Occipital lobe (tissue), 2 donors: ENCODE data around the gene ATP13A4. TPM values are rescaled to one million over a fixed set of nuclear protein-coding genes. Genes with fewer than 3 reads are reported as not detected.
"Not testable (repeated sequence)": the region's sequence is repeated elsewhere in the genome, so short reads cannot be mapped to it uniquely, and the experiment has no call there.

Experiments
- DNase-seq: peaks from one replicate; lab custom pipeline; 2025; lab: John Stamatoyannopoulos, UW
- total RNA-seq: library from RNA; depleted of rRNA; stranded (reverse); fragments of >200 nt; gene quantifications from one replicate; pipeline ENCODE4 v1.2.3, GENCODE V29; 2014

The ATP13A4 gene
- total RNA-seq, 1 donor from 2014 or later = 17.2 TPM

DNA sequence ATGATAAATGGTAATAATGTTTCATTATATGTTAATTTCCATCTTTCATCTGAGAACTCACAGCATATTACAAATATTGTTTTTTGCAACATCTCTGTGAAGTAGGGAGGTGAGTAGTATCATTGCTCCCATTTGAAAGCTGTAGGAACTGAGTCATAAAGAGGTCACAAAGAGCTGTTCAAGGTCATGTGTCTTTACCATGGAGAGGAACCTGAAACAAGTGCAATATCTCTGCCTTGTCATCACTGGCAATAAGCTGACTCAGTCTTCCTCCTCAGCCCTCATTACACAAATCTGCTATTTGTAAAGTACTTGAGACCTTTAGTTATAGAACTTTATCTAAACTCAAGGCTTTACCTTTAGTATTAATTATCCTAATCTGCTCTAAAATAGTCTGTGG is 4.4 kb upstream of the ATP13A4 start:
- no peak for DNase-seq

DNA sequence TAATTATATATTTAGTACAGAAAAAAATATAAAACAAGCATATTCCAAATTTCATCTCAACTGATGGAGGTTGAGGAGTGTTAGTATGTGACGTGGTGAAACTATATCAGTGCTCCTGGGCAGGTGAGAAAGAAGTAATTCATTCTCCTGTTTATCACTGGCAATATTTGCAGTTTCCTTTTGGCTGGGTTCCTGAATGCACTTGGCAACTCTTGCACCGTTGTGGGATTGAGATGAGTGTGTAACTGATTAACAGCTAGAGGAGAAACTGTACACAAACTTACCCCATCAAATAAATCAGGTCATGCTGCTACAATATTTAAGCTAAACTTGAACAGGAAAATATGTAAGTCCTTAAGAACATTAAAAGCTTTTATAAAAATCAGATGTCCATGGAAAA is 2.1 kb upstream of the ATP13A4 start:
- DNase-seq = no peak

DNA sequence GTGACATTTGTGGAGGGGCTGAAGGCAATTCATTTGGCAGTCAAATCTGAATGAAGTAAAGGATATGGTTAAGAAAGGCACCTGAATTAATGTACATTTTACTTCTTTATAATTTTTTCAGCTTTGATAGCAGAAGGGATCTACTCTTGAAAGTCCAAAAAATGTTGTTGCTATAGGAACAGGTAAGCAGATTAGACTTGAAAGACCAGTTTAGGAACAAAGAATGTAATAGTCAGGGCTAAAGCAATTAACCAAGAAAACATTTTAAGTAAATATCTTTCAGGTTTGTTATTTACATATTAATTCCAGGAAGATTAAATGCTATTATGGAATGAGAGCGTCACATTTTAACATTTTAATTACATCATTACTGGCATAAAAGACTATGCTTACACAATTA is 1.1 kb downstream of the ATP13A4 start:
- DNase-seq = no peak

DNA sequence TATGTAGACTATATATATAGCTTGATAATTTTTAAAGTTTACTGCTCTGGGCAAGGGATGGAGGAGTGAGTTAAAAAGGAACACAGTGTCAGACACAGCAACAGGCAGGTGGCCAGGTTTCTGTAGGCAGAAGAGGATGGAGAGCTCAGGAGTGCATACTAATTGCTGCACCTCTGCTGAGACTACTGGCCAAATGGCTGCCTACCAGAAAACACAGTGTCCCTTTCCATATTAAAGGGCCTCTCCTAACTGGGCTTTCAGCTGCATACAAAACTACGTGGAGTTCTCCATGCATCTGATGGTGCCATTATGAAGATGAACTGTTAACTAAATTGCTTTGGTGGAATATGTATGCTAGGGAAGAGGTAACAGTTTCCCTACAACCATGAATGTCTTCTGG is 1.8 kb downstream of the ATP13A4 start:
- no peak for DNase-seq

DNA sequence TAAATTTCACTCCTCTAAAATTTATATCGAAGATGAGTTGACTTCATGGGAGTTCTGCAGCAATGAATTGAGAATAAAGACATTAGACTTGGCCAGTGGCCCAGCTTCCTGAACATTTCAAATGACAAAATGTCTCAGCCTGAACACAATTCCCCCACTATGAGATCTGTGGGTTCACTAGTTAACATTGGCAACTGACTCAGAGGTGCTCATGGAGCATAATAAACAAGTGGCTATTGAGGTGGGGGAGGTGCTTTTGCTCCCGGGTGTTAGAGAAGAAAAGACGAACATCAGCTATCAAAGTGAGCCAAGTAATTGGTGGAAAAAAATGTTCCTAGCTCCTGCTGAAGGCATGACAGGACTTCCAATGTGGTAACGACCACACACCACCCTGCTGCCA is 6.3 kb downstream of the ATP13A4 start:
- peak; percentile 35 for DNase-seq

DNA sequence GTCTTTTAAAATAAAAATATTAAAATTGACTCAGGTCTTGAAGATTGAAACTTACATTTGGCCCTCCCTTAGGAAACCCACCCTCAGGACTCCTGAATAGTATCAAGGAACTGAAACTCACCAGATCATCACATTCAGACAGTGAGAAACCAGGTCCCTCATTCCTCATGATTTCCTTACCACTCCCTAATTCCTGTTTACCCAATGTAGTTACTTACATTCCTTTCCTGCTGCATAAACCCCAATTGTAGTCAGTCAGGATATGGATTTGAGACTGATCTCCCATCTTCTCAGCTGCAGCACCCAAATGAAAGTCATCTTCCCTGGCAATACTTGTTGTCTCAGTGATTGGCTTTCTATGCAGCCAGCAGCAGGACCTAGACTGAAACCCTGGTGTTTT is 8.6 kb downstream of the ATP13A4 start:
- DNase-seq = no peak

DNA sequence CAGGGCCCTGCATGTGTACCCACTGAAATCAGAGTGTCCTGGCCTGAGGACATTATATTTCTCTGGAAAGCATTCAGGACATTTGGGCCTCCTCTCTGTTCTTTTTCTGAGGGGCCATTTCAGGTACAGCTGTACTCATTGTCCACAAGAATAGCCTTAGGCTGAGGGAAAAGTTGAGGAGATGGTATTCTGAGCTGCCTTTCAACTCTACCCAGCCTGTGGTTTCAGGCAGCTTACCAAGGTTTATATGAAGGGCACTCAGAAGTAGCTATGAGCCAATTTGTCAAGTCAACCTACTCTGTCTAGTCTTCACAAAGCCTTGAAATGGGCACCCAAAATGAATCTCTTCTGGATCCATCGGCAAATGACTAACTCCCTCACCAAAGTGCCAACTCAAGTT is 9.4 kb downstream of the ATP13A4 start:
- no peak for DNase-seq

DNA sequence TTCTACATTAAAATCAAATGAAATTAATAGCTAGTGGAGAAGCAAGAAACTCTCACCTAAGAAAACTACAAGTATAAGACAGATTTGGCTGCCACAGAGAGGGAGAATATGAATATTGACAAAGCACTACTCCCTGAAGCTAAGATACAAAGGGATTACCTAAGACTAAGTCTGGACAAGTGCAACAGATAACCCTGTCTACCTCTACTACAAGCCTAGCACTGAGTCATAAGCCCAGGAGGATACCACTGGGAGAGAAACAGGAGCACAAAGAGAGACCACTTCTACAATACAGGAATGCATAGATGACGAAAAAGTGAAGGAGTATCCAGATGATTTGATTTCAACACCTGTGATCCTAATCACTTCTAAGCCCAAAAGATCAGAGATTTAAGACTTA is 10.4 kb downstream of the ATP13A4 start:
- no peak for DNase-seq

DNA sequence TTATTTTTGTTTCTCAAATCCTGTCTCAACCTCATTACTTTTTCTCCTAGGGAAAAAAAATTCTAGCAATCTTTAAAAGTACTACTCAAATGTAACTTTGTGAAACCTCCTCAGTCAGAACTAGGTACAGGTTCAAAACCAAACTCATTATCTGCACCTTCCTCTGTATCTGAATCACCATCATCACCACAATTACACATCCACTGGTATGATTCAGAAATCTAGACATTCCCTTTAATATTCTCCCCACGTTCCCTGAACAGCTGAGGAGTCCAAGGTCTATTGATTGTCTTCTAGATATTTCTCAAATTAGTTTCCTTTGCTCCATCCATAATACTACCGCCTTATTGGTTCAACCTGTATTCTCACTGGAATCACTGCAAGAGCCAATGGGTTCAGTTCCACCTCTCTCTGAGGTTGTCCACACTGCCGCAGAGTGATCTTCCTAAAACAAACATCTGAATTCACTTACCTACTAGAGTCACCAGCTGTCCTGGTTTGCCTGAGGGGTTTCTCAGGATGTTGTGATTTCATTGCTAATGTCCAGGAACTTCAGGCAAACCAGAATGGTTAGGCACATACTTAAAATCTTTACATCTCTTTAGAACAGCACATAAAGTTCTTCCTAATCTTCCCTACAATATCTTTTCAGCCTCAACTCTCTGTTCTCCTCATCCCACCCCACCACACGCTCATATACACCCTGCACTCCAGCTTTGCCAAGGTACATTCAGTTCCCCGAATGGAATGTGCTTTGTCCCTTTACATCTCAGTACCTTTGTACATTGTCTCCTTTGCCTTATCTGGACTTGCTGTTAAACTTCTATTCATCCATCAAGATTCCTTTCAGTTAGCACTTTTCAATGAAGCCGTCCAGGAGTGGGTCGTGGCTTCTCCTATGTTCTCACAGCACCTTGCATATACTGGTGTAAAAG is 24.2 kb downstream of the ATP13A4 start:
- DNase-seq = no peak

DNA sequence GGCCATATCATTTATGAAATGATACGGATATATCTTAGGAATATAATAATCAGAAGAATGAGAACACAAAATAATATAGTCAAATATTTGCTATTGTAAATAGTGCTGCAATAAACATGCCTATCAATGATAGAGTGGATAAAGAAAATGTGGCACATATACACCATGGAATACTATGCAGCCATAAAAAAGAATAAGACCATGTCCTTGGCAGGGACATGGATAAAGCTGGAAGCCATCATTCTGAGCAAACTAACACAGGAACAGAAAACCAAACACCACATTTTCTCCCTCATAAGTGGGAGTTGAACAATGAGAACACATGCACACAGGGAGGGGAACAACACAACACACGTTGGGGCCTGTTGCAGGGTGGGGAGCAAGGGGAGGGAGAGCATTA is 28.6 kb downstream of the ATP13A4 start:
- not testable (repeated sequence) for DNase-seq

DNA sequence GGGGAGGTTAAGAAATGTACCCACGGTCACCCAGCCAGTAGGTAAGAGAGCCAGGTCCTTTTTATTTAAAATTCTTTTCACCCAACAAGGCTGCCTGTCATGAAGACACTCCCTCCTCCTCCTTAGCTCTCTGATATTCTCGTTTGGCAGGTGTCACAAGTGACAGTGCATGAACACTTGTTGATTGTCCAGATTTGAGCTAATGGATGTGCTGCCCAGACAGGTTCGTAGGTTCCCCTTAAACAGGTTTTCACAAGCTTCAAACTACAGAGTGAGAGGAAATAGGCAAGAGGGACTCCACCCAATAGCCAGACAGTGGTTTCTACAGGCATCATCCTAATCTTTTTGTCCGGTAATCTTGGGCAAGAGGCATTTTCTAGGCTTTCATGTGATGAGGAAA is 32.2 kb downstream of the ATP13A4 start:
- no peak for DNase-seq

DNA sequence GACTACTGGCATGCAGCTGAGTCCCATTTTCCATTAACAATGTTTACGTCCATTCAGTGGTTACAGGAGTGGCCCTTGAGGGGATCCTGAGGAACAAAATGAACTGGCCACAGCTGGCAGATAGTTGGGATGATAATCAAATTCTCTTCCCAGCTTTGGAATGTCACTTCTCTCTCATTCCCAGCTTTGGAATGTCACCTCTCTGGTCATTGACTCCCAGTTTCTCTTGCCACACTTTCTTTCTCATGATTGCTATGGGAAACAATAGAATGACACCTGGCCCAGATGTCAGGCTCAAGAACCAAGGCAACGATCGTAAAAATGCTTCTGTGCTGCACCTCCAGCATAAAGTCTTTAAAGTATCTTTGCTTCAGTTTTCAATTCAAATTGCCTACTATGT is 34.0 kb downstream of the ATP13A4 start:
- DNase-seq = no peak

DNA sequence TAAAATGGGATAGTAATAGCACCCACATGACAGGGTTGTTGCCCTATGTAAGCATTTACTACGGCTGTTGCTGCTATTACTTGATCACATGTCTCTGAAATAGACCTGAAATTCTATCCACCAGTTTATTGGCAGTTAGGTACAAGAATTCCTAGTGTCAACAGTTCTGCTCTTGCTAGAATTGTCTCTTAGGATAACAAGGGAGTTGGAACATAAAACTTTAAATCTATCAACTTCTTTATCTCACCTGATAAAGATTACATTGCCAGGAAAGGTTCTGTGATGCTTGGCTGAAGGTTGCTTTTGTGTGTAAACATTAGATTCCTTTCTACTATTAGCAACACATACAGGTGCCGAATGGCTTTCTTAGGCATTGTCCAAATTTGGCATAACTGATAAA is 38.7 kb downstream of the ATP13A4 start:
- DNase-seq = no peak

DNA sequence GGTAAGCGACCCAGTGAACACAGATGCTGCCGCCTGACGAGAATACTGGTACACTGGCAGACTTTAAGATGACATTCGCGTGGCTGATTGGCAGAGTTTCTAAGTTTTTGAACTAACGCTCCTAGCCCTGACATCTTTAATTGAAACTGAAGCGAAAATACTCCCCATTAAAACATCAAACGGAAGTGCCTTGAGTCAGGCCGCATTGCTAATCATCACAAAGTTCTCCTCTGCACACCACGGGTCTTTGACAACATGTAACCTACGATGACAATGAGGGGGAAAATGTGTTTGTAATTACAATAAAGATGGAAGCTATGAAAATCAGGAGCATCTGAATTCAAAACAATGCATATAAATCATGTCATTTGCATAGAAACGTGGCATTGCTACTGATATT is 44.5 kb downstream of the ATP13A4 start:
- no peak for DNase-seq

DNA sequence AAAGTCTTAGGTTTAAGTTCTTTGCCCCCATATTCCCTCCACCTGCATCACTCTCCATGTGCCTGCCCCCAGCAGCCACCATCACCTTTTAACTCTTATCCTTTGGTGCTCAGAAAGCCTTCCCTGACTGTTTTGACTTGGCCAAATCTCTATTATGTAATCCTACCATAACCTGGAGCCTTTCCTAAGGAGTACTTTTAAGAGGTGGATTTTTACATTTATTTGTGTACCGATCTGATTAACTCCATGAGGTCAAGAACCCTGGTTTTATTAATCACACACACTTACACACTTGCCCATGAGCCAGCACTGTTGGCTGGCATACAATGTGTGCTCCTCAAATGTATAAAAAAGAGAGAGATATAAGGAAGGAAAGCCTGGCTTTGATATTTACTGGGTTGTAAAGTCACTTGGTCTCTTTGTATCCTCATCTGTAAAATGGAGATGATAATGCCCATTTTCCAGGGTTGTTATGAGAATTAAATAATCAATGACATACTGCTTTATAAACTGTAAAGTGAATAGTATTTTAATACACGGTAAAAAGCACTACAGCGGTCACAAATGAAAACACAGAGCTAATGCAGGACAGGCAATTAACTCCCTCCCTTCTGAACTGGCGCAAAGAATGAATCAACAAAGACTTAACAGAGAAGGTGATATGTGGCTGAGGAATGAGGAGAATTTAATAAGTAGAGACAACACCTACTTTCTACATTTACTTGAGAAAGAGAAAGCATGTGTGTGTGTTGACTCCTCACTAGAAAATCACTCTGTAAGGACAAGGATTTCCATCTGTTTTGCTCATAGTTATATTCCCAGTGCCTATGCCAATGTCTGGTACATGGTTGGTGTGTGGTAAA is 45.4 kb downstream of the ATP13A4 start:
- DNase-seq = no peak

DNA sequence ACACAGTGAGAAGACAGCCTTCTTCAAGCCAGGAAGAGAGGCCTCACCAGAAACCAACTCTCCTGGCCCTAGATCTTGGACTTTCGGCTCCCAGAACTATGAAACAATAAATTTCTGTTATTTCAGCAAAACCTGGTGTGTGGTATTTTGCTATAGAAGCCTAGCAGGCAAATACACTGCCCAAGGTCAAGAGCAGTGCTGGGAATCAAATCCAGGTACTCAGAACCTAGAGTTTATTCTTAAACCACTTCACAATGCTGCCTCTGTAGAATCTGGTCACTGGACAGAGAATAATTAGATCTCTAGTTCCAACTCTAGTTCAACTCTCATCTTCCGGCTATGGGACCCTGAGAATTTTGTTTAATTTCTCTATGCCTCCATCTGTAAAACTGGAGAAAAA is 46.6 kb downstream of the ATP13A4 start:
- no peak for DNase-seq

DNA sequence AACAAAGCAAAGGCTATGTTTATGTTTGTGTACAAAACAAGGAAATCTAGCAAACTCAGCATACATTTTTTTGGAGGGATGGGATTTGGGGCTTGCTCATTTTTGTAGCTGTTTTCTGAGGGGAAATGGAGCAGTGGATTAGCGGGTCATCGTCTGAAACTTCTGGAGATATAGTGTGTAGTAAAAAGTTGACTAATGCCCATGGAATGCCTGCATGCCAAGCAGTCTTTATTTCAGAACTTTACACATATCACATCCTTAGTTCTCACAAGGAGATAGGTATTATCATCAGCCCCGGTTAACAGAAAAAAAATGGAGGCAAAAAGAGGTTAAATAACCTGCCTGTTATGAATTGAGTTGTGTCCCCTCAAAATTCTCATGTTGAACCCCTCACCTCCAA is 47.1 kb downstream of the ATP13A4 start:
- no peak for DNase-seq

DNA sequence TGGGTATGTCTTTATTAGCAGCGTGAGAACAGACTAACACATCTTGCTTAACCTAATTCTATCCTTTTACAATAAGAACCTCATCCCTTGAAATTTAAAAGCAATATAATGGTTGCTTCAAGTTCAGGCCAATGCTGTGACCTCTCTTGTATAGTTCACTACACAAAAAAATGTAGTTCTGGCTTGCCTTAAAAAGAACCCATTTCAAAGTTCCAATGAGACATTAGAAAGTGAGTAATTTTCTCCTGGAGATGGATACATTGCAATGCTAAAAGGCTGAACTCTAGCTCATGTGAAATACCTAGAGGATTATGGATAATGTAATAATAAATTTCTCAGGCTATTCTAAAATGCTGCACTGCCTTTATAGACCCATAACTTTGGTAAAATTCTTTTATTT is 47.8 kb downstream of the ATP13A4 start:
- DNase-seq = no peak

DNA sequence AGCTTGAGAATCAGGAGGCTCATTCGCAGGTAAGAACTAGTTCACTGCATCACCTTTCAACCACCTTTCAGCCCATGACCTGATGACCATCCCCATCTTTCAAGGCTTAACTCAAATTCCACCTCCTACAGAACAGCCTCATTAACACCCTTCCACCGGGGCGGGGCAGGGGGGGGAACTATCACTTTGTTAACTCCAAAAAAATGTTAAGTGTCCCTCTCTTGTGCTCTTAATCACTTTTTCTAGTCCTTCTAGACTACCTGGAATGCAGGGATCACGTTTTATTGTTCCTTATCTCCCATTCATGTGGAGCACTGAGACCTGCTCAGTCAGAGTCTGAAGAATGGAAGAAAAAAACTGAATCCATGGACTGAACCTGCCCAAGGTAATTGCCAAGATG is 51.8 kb downstream of the ATP13A4 start:
- DNase-seq = no peak

DNA sequence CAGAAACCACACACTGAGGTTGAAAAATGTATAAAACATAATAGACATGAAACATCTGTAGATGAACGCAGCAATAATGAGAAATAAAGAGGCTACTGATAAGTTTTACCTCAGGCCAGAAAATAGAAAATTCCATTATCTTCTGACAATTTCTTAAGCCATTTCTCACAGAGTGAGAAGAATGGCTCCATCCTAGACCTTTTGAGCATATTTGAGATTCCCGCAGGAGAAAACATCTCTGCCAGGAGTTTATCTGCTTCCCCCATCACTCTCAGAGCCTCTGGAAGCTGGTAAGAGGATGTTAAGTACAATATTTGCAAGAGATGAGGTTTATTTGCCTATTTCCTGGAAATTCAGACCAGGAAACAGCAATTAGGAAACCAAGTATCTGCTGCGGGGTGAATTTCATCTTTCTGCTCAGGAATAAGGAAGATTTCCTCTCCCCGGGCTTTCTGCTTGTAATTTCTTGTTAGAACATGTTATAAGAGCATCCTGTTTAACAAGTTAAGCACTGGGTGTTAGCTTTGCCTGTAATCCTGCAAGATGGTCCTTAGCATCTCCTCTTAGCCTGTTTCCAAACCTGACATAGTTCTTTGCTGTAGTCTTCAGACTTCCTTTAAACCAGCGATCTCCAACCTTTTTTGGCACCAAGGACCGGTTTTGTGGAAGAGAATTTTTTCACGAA is 54.8 kb downstream of the ATP13A4 start:
- no peak for DNase-seq

DNA sequence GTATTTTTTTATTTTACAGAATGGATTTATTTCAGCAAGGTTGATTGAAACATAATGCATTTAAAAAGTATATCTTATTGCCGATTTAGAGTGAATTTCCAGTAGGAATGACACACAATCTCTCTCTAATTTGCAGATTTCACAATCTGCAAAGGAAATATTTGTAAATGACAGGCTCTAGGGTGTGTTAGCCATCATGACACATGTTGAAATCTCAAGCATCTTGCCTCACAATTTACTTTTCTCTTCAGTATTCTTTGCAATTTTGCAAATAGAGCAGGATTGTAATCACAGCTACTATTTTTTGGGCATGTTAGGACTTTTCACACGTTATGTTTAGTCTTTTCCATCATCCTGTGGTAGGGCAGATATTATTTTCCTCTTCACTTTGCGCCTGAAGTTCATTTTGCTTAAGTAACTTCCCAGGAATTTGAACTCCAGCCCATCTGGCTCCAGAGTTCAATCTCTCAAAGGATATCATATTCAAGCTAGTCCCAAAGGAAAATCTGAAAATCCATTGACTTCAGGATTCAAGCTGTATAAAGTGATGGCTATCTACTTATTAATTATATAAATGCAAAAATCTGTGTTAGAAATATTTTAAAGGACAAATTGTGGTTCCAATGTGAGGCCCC is 55.4 kb downstream of the ATP13A4 start:
- no peak for DNase-seq

DNA sequence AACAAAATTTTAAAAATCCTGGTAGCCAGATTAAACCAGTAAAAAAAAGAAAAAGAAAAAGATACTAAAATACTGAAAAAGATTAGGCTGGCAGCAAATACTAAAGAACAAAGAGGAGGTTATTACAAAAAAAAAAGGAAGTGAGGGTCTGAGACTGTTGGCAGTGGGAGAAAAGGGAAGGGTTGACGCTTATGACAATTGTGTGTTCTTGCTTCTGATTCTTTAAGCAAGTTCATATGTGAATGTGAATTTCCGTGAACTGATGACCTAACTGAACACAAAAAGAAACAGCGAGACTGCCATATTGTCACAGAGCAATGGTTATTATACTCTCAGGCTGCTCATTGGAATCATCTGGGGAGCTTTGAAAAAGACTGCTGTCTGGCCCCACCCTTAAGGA is 56.5 kb downstream of the ATP13A4 start:
- no peak for DNase-seq
